Stimulated activated CD8-positive, alpha-beta memory T cell treated with anti-CD3 and anti-CD28 coated beads, Interleukin-15, amount 100 ng/mL, for 24 hours (primary cell): ENCODE measurements around the gene ICAM3.
A peak's percentile ranks its signal among the peaks of the same experiment; 100 is the strongest.
"Not testable (repeated sequence)": the region's sequence is repeated elsewhere in the genome, so short reads cannot be mapped to it uniquely, and the experiment has no call there.

ENCODE experiments used
- DNase-seq: peaks from one replicate; pipeline ENCODE4 v3.0.0-alpha.2; 2020; ENCODE audit warnings: low read depth

The ICAM3 gene, protein sequence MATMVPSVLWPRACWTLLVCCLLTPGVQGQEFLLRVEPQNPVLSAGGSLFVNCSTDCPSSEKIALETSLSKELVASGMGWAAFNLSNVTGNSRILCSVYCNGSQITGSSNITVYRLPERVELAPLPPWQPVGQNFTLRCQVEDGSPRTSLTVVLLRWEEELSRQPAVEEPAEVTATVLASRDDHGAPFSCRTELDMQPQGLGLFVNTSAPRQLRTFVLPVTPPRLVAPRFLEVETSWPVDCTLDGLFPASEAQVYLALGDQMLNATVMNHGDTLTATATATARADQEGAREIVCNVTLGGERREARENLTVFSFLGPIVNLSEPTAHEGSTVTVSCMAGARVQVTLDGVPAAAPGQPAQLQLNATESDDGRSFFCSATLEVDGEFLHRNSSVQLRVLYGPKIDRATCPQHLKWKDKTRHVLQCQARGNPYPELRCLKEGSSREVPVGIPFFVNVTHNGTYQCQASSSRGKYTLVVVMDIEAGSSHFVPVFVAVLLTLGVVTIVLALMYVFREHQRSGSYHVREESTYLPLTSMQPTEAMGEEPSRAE

DNA sequence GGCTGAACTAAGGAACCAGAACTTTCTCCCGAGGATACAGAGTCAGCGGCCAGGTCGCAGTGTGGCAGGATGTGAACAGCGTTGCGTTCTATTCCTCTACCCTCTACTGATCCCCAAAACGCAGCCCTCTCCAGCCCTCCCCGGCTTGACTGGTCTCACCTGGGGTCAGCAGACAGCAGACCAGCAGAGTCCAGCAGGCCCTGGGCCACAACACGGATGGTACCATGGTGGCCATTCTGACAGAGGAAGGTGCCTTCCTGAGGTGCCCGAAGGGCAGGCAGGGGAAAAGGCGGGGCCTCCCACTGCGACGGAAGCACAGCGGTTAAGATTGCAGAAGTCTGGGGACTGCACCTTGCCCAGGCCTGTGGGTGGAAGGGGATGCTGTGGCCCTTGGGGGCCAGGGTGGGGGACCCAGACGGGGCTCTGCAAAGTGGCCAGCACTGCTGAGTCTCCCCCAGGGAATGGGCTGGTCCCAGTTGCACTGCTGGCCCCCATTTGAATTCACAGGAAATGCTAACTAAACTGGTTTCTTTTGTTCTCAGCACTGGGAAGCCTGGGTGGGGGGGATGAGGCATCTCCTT, at the start of gene ICAM3:
ICAM3 (minus strand) TSS at position 245 of the 581 bp plus-strand sequence; CDS start at position 235, 10 bp downstream.
- DNase-seq, result peak; percentile 47

DNA sequence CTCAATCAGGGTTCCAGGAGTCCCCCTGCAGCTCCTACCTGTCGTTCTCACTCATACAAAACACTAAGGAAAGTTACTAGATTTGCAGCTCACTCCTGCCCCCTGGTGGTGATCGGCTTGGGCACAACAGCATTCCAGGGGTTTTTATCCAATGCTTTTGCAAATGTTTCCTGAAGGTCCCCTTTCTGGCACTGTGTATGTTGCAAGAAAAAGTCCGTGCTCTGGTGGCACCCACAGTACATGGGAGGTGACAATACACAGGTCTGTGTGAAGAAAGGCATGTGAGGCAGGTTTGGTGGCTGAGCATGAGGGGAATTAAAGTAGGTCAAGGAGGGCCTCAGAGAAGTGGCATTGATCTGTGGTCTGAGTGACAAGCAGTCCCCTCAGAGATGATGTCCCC, 49.5 kb upstream of the ICAM3 start:
- peak; percentile 78 for DNase-seq

- DNase-seq, result no peak
Observed at GRCh38 chr19:10384580-10384979, 45.2 kb upstream of the ICAM3 start.

DNA sequence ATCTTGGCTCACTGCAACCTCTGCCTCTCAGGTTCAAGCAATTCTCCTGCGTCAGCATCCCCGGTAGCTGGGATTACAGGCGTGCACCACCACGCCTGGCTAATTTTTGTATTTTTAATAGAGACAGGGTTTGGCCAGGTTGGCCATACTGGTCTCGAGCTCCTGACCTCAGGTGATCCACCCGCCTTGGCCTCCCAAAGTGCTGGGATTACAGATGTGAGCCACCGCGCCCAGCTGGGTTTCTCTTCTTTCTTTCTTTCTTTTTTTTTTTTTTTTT, 43.7 kb upstream of the ICAM3 start:
- not testable (repeated sequence) for DNase-seq

DNA sequence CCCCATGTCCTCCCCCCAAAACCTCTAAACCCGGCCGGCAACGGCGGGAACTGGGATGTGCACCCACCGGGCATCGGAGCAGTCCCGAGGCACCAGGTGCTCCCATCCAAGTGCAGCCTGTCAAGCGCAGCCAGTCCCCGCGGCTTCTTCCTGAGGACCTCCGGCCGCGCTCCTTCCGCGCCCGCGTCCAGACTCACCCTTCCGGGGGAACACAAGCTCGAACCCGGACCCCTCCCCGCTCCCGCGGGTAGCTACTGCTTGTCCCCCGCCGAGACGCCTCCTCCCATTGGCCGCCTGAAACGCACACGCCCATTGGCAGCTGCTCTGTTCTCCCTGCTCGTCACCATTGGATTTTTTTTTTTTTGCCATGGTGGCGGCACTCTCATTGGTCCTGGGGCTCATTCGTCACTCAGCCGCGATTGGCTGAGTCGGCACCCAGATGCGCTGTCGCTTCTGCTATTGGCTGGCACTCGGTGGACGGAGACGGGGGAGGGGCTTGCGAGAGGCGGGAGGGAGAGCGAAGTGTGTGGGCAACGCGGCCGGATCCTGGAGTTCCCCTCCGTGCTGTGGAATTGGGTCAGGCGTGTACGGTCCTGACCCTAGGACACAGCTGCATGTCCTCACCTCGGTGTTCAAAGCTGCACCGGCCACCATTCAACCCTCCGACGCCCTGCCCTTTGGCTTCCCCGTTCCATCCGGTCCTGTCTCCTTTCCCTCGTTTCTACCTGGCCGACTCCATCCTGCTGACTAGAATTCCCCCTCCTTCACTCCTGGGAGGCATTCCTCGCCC, 41.1 kb upstream of the ICAM3 start, which contains the start of gene TYK2:
TYK2 (minus strand) TSS at position 260 of the 790 bp plus-strand sequence. CDS start 2,166 bp downstream, outside the sequence.
- peak; percentile 85 for DNase-seq

DNA sequence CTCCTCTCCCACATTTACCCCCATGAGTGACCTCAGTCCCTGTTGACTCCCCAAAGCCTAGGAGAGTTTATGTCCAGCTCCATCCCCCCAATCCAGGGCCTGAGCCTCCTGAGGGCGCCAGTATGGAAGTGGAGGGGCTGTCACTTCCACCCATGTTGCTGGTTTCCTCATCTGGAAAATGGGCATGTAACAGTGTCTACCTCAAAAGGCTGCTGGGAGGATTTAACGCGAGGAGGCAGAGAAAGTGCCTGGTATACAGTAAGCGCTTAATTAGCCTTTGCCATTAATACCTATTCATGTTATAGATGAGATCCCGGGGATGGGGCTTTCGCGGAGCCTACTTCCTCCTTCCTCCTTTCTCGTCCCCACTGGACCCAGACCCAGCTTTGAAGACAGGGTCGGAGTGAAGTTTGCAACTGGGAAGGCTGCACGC, 40.5 kb upstream of the ICAM3 start:
- no peak for DNase-seq

- DNase-seq, result no peak
Observed at GRCh38 chr19:10378124-10378523, 38.7 kb upstream of the ICAM3 start.

- DNase-seq, result not testable (repeated sequence)
Observed at GRCh38 chr19:10377140-10377640, 37.8 kb upstream of the ICAM3 start.

DNA sequence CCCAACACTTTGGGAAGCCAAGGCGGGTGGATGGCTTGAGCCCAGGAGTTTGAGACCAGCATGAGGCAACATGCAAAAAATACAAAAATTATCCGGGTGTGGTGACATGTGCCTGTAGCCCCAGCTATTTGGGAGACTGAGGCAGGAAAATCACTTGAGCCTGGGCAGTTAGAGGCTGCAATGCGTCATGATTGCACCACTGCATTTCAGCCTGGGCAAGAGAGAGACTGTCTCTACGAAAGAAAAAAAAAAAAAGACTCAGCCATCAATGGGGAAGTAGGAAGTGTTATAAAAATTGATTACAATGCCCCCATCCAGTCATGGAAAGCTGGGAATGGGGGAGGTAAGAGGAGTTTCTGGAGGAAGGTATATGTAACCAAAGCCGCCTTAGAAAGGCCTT, 35.5 kb upstream of the ICAM3 start:
- DNase-seq, result no peak

DNA sequence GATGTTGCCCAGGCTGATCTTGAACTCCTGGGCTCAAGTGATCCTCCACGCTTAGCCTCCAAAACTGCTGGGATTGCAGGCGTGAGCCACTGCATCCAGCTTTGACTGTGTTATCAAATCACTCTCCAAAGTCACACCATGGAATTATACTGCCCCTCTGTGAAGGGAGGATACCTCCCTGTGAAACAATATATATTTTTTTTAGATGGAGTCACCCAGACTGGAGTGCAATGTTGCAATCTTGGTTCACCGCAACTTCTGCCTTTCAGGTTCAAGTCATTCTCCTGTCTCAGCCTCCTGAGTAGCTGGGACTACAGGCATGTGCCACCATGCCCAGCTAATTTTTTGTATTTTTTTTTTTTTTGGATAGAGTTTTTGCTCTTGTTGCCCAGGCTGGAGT, 33.3 kb upstream of the ICAM3 start:
- DNase-seq, result no peak

DNA sequence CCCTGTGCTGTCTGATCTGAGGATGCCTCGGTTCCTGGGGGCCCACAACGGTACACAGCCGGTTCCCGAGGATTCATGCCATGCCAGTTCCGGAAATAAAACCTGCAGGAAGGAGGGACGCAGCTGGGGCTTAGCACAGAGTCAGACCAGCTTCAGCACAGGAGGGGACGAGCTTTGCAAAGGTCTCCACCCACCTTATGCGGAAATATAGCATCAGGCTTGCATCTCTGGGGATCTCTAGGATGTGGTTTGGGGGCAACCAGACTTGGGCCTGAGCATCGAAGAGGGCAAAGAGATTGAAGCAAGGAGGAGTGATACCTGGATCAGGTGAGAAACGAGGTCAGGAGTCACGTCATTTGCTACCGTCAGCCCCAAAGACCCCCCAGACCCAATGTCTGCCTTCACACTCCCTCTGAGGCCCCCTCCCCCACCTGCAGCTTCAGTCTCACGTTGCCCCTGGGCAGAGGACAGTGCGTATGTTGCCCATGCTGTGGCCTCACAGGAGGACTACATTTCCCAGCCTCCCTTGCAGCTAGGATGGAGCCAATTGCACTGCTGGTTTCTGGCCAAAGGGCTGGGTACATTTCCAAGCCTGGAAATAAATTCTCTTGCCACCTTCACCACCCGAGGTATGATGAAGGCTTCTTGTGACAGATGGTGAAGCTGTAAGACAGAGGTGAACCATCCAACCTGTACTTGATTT, 28.8 kb upstream of the ICAM3 start:
- DNase-seq, result no peak

- DNase-seq, result not testable (repeated sequence)
Observed at GRCh38 chr19:10366950-10367512, 27.6 kb upstream of the ICAM3 start.

GRCh38 chr19:10365518-10365917, 26.1 kb upstream of the ICAM3 start:
- DNase-seq, result no peak

GRCh38 chr19:10364644-10365043, 25.2 kb upstream of the ICAM3 start:
- no peak for DNase-seq

DNA sequence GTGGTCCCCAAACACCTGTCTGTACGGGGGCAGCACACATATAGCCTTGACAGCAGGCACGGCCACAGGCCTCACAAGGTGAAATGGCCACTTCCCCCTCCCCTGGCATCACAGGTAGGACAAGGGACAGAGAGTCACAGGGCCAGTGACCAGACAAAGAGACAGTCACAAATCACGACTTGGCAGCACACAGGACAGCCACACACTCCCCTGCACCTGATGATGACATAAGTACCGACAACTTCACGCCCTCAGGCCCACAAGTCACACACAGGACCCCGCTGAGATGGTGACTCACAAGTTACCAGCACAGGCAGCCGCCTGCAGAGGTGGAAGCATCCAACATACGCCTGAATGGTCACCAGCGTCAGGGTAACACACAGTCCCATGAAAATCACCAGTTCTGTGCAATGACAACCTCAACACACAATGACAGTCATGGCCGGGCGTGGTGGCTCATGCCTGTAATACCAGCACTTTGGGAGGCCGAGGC, 24.4 kb upstream of the ICAM3 start:
- DNase-seq, result no peak

- DNase-seq, result no peak
Observed at GRCh38 chr19:10362259-10362658, 22.8 kb upstream of the ICAM3 start.

DNA sequence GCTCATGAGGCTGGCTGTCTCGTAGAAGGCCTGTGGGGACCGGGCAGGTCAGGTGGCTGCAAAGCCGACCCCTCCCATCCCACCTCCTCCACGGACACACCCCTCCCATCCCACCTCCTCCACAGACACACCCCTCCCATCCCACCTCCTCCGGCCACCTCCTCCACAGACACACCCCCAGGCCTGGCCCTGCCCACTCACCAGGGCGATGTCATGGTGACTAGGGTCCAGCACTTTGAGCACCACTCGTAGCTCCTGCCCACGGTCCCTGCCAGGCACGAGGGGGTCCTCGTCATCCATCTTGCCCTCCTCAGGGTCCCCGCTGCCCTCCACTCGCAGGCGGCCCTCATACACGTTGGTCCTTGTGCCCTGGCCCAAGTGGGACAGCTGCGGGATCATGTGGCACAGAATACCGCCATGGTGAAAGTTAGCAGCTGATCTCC, 22.2 kb upstream of the ICAM3 start:
- DNase-seq, result no peak

- DNase-seq, result no peak
Observed at GRCh38 chr19:10356431-10356830, 17.0 kb upstream of the ICAM3 start.

DNA sequence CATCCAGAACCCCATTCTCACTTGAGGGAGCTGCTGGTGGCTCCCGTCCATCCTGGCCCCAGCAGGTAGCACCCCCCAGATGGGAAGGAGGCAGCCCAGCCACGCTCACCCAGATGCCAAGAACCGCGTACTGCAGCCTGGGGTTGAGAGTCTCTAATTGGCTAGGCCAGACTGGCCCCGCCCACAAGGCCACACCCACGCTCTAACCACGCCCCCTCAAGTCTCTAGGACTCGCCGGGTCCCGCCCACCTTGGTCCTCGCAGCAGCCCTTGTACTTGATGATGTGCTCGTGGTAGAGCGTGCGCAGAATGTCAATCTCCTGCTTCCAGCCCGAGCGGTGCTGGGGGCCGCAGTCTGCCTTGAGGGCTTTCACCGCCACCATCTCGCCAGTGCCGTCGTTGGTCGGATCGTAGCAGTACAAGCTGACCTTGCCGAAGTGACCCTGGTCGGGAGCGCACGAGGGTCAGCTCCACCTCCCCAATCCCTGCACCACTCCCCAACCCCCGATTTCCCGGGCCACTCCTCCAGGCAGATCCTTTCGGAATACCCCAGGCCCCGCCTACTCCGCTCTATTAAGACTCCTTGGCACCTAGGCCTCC, 14.5 kb upstream of the ICAM3 start:
- no peak for DNase-seq

GRCh38 chr19:10352764-10353671, 13.6 kb upstream of the ICAM3 start:
- no peak for DNase-seq
